ENCODE measurements around the gene COBLL1. TPM values are rescaled to one million over a fixed set of nuclear protein-coding genes. Genes with fewer than 3 reads are reported as not detected.

The COBLL1 gene
- total RNA-seq, 2 donors from 2014 or later = 20.7 to 23.9 TPM

GRCh38 chr2:164755952-164756351 is 85.7 kb downstream of the COBLL1 start:
- DNase-seq = no peak
- TF ChIP-seq CTCF (IDR thresholded peaks at IDR 0.05) = no peak
- intact Hi-C loops (cut with DNase I) = no loop called here
- H3K27me3 ChIP-seq = no peaks in the 10 kb centered on the region
- no peak overlapping the region for H3K9ac ChIP-seq (ENCODE audit: low read depth in 2 of 2, low read length in 2 of 2)
- H3K4me1 ChIP-seq = no peaks in the 10 kb centered on the region
- H3K36me3 ChIP-seq = no peaks in the 10 kb centered on the region
- no peak overlapping the region for H3K27ac ChIP-seq
- H3K9me3 ChIP-seq = no peaks in the 10 kb centered on the region
- H3K4me3 ChIP-seq = no peak overlapping the region

GRCh38 chr2:164754157-164755093 is 87.2 kb downstream of the COBLL1 start:
- Histone ChIP-seq H3K4me3 (no peak overlapping the region), H3K36me3 (no peaks in the 10 kb centered on the region), H3K9me3 (no peaks in the 10 kb centered on the region), H3K27me3 (no peaks in the 10 kb centered on the region), H3K27ac (no peak overlapping the region), H3K4me1 (no peaks in the 10 kb centered on the region), H3K9ac (ENCODE audit: low read depth in 2 of 2, low read length in 2 of 2) (no peak overlapping the region)
- no peak for TF ChIP-seq CTCF (IDR thresholded peaks at IDR 0.05)
- intact Hi-C loops (cut with DNase I) = no loop called here
- DNase-seq = no peak

DNA sequence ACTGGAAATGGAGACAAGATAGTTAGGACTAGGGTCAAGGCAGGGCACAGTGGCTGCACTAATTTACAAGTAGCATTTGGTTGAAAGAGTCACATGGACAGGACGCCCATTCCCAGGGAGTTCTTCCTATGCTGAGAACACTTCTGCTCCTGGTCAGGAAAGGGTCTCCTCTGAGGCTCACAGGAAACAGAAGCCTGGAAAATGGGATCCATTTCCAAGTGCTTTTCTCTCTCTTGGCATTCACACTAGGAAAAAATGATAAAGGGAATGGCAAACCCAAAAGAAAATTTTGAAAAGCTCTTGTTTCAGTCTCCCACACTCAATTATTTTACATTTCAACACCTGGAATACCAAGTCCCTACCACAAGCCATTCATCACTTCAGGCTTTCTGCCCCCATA is 88.7 kb downstream of the COBLL1 start:
- Histone ChIP-seq H3K36me3 (no peaks in the 10 kb centered on the region), H3K27ac (no peak overlapping the region), H3K4me1 (no peaks in the 10 kb centered on the region), H3K4me3 (no peak overlapping the region), H3K27me3 (no peaks in the 10 kb centered on the region), H3K9ac (ENCODE audit: low read depth in 2 of 2, low read length in 2 of 2) (no peak overlapping the region), H3K9me3 (no peaks in the 10 kb centered on the region)
- intact Hi-C loops (cut with DNase I) = no loop called here
- TF ChIP-seq CTCF (IDR thresholded peaks at IDR 0.05) = no peak
- DNase-seq = no peak

GRCh38 chr2:164747783-164748433 is 93.7 kb downstream of the COBLL1 start:
- Histone ChIP-seq H3K27me3 (no peaks in the 10 kb centered on the region), H3K9me3 (no peaks in the 10 kb centered on the region), H3K4me1 (no peaks in the 10 kb centered on the region), H3K36me3 (no peaks in the 10 kb centered on the region), H3K9ac (ENCODE audit: low read depth in 2 of 2, low read length in 2 of 2) (no peak overlapping the region), H3K27ac (no peak overlapping the region), H3K4me3 (no peak overlapping the region)
- intact Hi-C loops (cut with DNase I) = no loop called here
- no peak for DNase-seq
- no peak for TF ChIP-seq CTCF (IDR thresholded peaks at IDR 0.05)

DNA sequence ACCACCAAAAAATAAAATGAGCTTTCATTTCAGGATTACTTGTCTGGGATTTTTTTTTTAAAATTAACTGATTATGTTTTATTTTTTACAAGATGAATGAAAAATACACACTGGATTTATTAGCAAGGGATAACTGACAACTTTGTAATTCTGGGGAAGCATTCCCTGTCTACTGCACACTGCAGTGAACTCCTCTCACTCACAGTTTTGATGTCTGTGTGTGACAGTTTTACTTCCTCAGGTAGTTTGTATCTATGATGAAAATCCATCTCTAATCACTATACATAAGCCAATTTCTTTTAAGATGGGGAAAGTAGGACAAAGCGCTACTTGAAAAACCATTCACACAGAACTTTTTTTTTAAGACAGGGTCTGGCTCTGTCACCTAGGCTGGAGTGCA is 94.5 kb downstream of the COBLL1 start:
- intact Hi-C loops (cut with DNase I) = no loop called here
- H3K9me3 ChIP-seq = no peaks in the 10 kb centered on the region
- no peaks in the 10 kb centered on the region for H3K36me3 ChIP-seq
- no peak overlapping the region for H3K9ac ChIP-seq (ENCODE audit: low read depth in 2 of 2, low read length in 2 of 2)
- no peak overlapping the region for H3K4me3 ChIP-seq
- no peak for DNase-seq
- H3K4me1 ChIP-seq = no peaks in the 10 kb centered on the region
- no peak for TF ChIP-seq CTCF (IDR thresholded peaks at IDR 0.05)
- H3K27ac ChIP-seq = no peak overlapping the region
- no peaks in the 10 kb centered on the region for H3K27me3 ChIP-seq

Data from colonic mucosa (tissue), 4 donors.